Stimulated activated CD8-positive, alpha-beta memory T cell treated with anti-CD3 and anti-CD28 coated beads, Interleukin-15, amount 100 ng/mL, for 48 hours (primary cell): Measurements from ENCODE around the gene MVK.

Source experiments
- DNase-seq, 2 donors: peaks; one replicate each; pipeline ENCODE4 v3.0.0-alpha.2; 2020; ENCODE audit warnings: low read depth in 2 of 2

Gene MVK

GRCh38 chr12:109573029-109573913 lies at the start of gene MVK, which contains the start of gene MMAB:
Gene MVK (plus strand): TSS chr12:109573794. CDS start chr12:109574823, 1,029 bp downstream.
Gene MMAB (minus strand): TSS chr12:109573504. CDS start chr12:109573480, 24 bp downstream.
- peak; percentile 96 to 98 for DNase-seq

DNA sequence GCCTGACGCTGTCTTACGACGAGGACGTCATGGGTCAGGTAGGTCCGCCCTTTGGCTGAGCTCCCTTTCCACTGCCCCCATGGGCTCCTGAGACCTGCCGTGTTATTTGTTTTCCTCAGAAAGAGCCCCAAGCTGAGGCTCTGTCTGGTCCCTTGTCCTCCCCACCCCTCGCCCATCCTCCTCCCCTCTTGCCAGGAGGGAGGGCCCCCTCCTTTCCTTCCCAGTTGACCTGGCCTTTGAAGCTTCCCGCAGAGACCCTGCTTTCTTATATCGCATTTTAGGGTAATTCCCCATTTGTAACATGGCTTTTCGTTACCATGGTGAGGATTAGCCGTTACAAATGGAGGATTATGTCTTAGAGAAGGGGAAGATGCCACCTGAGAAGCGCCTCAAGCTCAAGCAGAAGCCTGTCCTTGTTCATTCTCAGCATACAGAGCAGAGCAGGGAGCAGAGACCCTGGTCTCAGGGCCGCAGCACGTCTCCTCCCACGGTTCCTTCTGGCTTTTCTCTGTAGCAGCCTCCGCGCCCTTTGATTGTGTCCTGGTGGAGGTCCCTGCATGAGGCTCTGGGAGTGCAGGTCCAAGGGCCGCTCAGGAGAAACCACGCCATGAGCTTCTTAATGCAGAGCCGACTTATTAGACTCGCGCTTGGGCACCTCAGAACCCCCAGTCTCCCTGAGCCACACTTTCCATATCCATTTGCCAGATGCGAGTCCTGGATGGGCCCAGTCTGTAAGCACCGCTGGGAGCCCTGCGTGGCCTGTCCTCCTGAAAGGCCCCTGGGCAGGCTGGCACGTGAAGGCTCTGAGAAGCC lies 48.9 kb upstream of the MVK start:
- no peak for DNase-seq

DNA sequence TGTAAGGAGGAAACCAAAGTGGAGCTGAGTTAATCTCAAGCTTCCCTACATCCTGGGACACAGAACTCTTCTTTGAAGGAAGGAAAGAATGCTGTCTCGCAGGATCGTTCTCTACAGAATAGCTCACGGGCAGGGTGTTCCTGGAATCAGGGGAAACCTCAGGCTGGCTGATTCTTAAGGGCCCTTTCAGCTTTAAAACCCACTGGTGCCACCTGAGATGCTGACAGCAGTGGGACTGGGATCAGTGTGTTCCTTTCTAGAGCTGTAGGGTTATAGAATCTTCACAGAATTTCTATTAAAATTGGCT lies 48.4 kb upstream of the MVK start:
- no peak for DNase-seq

GRCh38 chr12:109527489-109528123 lies 46.0 kb upstream of the MVK start:
- no peak for DNase-seq

- no peak for DNase-seq
These were observed 43.6 kb upstream of the MVK start for GRCh38 chr12:109529691-109530640.

DNA sequence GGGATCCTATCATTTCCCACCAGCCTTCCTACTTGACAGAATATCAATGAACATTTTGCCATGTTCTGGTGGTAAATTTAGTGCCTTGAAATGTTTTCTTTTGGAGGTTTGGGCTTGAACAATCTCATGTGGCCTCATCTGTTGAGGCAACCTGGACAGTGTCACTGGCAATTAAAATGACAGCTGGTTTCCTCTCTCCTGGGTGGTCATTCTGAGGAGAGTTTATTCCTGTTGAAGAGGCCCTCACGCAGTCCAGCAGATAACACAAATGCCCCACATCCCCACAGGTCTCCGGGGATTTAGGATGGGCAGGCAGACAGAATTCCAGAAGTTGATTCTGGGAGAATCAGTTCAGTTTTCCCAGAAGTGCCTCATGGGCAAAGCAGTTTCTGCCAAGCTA lies 42.2 kb upstream of the MVK start:
- DNase-seq = no peak

GRCh38 chr12:109532721-109533486 lies 40.7 kb upstream of the MVK start:
- DNase-seq = no peak

- no peak for DNase-seq
These were observed 40.2 kb upstream of the MVK start for GRCh38 chr12:109533487-109533740.

GRCh38 chr12:109534456-109534855 lies 39.1 kb upstream of the MVK start:
- DNase-seq = no peak

- DNase-seq = no peak
These were observed 38.2 kb upstream of the MVK start for GRCh38 chr12:109535231-109535862.

DNA sequence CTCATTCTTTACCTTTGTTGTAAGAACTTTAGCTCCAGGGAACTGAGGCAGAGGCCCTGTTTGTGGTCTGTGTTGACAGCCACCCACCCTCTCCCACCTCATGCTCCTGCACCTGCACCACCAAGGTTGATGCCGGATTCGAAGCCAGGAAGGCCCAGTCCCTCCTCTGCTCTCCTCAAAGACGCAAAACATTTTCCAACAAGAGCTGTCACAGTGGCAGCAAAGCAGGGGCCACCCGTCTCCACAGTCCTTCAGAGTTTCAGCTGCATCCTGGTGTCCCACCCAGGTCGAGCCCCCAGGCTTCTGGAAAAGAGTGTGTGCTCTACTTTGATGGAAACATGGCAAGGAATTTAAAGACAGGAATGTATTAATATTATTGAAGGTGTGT lies 37.7 kb upstream of the MVK start:
- no peak for DNase-seq

DNA sequence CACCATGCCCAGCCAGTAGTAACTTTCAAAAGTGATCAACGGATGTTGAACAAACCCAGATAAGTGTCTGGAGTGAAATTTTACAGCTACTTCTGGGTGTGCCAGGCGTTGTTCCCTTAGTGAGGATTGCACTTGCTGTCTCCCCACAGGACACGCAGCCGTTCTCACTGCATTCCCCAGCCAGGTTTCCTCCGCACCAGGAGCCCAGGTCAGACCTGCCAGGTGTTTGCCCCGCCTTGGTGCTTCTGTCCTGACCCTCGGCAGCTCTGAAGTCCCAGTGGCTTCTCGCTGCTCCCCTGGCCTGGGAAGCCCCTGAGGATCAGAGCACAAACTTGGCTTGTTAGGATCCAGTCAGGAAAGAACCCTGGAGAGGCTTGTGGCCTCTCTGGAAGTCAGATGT lies 36.5 kb upstream of the MVK start:
- no peak for DNase-seq

DNA sequence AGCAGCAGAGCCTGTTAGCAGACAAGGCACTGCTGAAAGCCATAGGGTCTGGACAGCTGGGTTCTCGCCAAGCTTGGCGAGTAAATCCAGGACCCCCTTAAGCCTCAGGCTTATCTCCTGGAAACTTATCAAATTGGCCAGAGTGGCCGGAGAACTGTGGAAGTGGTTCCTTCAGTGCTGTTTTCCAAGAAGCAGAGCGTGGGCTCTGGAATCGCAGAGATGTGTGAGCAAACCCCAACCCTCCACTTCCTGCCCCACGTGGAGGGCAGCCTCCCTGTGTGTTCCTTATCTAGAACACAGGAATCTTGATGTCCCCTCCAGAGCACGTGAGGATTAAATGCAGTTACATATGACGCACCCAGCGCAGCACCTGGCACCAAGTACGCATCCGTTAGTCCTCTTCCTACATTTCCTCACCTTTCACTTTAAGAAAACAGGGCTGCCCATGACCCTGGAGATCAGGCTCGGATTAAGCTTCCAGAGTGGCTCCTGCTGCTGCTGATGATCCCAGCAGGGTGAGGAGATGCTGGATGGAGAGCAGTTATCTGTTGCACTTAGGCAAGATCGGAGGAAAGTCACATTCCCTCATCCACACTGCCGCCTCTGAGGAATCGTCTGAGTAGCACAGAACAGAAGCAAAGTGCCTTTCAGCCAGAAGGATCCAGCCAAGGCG lies 35.3 kb upstream of the MVK start:
- DNase-seq = no peak

- no peak for DNase-seq
These were observed 34.1 kb upstream of the MVK start for GRCh38 chr12:109539508-109539907.

DNA sequence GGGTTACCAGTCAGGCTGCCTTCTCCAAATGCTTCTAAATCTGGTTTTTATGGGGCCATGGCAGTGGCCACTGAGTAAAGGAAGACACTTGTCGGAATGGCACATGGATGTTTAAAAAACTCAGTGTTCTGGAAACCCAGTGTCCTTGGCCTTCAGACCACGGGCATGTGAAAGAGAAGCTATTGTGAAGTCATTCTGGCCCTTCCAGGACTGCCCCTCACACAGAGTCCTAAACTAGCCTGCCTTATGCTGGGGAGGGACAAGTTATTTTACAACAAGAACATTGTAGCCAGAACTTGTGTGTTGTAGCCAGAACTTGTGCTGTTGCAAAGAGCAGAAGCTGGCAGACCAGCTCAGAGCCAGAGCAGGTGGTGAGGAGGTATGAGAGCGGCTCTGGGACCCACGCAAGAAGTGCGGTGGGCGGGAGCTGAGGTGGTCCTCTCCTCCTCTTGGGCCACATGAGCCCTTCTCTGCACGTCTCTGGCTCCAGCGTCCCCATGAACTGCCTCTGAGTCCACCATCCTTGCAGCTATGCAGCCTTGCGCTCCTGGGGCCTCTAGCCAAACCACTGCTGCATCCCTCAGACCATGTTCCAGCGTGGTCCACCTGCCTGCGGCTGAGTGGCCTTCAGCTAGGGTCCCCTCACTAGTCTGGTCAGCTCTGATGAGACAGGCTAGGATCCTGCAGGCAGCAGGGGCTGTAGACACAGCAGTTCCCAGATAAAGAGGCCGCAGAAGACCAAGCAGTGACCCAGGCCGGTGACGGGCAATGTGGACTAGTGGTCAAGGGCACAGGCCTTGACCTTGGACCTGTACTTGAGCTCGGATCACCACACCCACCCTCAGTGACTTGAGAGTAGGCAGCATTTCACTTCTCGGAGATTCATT lies 32.8 kb upstream of the MVK start:
- no peak for DNase-seq

DNA sequence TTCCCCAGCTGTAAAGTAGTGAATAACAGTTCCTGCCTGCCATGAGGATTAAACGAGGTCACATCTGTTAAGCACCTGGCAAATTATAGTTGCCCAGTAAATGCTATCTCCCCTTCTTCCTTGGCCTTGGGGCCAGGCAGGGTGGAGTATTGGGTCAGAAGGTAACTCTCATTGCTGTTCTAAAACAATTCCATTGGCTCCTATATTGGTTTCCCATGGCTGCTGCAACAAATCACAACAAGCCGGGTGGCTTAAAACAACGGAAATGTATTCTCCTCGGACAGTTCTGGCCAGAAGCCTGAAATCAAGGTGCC lies 32.2 kb upstream of the MVK start:
- no peak for DNase-seq

DNA sequence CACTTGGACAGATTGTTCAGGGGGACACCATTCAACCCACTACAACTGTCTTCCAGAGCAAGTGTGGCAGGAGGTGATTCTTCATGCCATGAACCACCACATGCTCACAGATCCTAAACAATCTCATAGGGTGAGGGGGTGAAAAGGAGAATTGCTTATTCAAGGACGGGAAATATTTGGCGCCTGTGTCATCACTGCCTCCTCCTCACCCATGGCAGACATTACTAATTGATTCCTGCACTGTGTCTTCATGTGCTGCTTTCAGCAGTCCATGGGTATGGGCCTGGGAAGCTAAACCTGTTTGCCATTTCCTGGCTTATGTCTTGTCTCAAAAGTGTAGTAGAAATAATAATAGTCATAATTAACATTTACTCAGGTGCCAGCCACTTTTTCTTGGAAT lies 31.6 kb upstream of the MVK start:
- no peak for DNase-seq

GRCh38 chr12:109542876-109543275 lies 30.7 kb upstream of the MVK start:
- no peak for DNase-seq

- no peak for DNase-seq
These were observed 28.6 kb upstream of the MVK start for GRCh38 chr12:109544955-109545531.
